GM11168 (cell line): ENCODE measurements around the gene ACVR2A.

Experiments used
- in situ Hi-C: fragments of 300-500 bp; cut with MboI; formaldehyde crosslinking; loops from one replicate; pipeline ENCODE4 v1.12.0; 2022; ENCODE audit warnings: low sequenced_read_pairs; ENCODE audit not compliant: unreplicated experiment

ACVR2A gene

GRCh38 chr2:147916067-147916466 lies 71.2 kb downstream of the ACVR2A start:
- in situ Hi-C loops, result loop anchor here (10.0 to 25.0 kb wide), 2 partner anchors 554 to 831 kb away; no protein-coding TSS in a partner anchor

DNA sequence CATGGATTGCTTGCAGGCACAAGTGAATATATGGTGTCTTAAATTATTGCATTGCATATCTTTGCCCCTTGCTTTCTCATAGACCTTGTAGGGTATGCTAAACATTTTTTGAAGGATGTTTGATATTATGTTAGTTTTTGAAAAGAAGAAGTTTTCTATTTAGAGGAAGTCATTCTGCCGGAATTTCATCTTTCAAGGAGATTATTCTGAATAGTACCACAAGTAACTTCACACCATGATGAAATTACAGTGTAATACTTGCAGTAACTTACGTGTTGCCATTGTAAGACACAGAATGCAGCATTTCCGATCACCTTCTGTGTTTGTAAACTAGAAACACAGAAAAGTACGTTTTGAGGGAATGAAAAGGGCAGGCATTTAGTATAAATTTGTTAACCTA lies 71.9 kb downstream of the ACVR2A start:
- in situ Hi-C loops, result loop anchor here (10.0 to 25.0 kb wide), 2 partner anchors 554 to 832 kb away; no protein-coding TSS in a partner anchor

GRCh38 chr2:147917161-147917560 lies 72.3 kb downstream of the ACVR2A start:
- in situ Hi-C loops, result loop anchor here (10.0 to 25.0 kb wide), 2 partner anchors 555 to 832 kb away; no protein-coding TSS in a partner anchor

- in situ Hi-C loops, result loop anchor here (25.0 kb wide), 1 partner anchor 562 kb away; no protein-coding TSS in a partner anchor
Observed at GRCh38 chr2:147923846-147924245, 79.0 kb downstream of the ACVR2A start.

DNA sequence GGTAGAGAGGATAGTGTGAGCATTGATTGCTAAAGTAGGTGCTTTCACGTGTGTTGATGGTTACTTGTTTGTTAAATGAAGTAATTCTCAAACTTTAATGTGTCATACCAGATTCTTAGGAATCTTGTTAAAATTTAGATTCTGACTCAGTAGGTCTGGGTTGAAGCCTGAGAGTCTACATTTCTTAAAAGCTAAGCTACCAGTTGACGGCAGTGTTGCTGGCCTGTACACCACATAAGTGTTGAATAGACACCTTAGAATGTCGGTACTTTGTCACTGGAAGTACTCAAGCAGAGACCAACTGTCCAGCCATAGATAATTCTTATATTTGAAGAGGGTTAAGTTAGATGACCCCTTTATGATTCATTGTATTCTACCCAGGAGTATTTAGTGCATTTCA lies 79.8 kb downstream of the ACVR2A start:
- in situ Hi-C loops, result loop anchor here (25.0 kb wide), 1 partner anchor 562 kb away; no protein-coding TSS in a partner anchor

- in situ Hi-C loops, result no loop called here
Observed at GRCh38 chr2:147925886-147926285, 81.1 kb downstream of the ACVR2A start.

- in situ Hi-C loops, result no loop called here
Observed at GRCh38 chr2:147927053-147927588, 82.3 kb downstream of the ACVR2A start.

- in situ Hi-C loops, result no loop called here
Observed at GRCh38 chr2:147933931-147934330, 89.1 kb downstream of the ACVR2A start.

DNA sequence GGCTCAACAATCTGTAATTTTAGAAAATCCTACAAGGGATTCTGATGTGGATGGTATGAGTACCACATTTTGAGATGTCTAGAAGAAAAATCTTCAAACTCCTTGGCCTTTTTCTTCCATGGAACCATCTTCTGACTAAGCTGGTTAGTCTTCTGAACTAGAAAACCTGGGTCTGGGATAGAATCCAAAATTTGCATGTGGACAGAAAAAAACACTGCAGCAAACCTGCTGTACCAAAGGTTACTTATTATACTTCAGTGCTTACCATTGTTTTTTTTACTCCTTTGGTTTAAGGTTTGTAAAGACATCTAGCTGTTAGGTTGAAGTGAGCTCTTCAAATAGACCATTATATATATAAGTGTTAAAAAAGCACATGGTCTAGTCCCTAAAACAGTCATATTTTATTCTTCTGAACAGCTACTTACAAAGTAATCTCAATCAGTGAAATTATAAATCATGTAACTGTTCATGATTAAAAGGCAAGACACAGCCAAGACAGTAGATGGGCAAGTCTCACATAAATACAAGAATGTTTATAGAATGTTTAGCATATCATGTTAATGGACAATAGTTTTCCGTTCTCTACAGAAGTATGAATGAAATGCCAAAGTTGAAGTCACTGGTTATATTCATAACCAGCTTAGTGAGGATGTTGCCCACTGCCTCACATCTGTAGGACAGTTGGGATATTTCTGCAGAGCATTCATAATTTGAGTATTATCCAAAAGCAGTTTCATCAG lies 90.2 kb downstream of the ACVR2A start:
- in situ Hi-C loops, result no loop called here

DNA sequence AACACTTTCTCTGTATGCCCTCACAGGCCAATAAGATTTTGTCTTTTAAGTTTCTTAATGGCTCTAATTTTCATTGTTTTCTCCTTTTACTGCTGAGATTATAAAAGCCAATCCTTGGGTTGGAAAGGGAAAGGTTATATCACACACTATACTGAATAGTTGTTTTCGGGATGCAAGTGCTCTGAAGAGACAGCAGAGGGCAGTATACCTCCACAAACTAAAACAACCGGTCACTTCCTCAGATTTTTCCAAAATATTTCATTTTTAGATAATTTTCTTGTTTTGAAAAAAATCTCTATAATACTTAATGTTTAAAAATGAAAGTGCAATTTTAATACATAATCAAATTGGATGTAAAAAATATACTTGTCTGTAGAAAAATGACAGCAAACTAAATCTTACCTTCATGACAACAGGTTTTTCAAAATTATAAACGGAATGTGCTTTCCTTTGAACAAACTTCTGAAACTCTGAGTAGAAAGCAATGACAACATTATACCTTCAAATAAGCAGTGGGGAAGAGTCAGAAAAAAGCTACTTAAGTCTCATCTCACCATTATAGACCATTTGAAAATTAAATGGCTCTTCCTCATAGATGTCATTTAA lies 93.0 kb downstream of the ACVR2A start:
- in situ Hi-C loops, result no loop called here

- in situ Hi-C loops, result no loop called here
Observed at GRCh38 chr2:147939313-147939712, 94.5 kb downstream of the ACVR2A start.

- in situ Hi-C loops, result no loop called here
Observed at GRCh38 chr2:147945660-147946059, 100.8 kb downstream of the ACVR2A start.

DNA sequence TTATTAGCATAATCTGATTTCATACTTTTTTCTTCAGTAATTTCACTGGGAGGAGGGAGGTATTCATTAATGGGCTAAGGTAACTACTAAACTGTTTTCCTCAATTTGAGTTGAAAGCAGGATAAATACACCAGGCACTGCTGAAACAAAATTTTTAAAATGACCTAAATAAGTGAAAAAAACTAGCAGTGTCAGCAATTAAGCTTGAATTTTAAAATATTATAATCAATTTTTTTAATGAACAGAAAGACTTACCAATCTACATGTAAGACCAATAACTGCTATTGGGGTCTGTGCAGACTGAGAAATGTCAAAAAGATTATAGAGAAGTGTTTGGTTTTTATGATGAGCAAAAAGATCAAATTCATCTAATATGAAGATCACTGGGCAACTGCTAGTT lies 107.3 kb downstream of the ACVR2A start:
- in situ Hi-C loops, result loop anchor here (25.0 kb wide), 1 partner anchor 1035 kb away; no protein-coding TSS in a partner anchor

GRCh38 chr2:147968571-147968970 lies 123.7 kb downstream of the ACVR2A start:
- in situ Hi-C loops, result loop anchor here (25.0 kb wide), 1 partner anchor 1019 kb away; no protein-coding TSS in a partner anchor

DNA sequence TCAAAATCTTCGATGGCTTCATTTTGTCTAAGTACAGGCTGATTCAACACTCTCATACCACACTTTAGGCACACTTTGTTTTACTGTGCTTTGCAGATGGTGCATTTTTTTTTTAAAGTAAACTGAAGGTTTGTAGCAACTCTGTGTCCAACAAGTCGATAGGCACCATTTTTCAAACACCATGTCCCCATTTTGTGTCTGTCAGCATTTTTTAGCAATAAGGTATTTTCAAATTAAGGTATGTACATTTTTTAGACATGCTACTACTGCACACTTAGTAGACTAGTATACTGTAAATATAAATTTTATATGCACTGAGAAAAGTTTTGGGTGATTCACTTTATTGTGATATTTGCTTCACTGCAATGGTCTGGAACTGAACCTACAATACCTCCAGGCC lies 131.3 kb downstream of the ACVR2A start:
- in situ Hi-C loops, result no loop called here

DNA sequence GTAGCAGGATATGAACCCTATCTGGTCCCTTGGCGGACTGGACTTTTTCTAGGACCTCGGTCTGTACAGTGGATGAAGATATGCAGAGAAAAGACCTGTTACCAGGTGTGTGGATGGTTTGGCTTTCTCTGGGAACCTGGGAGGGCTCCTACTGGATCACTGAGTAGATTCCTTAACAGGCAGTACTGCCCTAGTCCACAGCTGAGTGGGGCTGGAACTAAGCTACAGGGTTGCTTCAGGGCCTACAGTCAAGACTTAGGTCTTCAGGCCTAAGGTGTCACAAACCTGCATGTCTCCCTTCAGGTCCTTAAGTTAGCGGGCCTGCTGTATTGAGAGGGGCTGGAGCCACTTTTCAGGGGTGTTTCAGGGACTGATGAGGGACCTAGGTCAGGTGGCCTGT lies 132.8 kb downstream of the ACVR2A start:
- in situ Hi-C loops, result no loop called here
